NCI-H345 treated with DMSO at 0.1 percent for 48 hours (cell line): Measurements from ENCODE around the gene TRANK1.
"Not testable (repeated sequence)": the region's sequence is repeated elsewhere in the genome, so short reads cannot be mapped to it uniquely, and the experiment has no call there.

Experiments
- DNase-seq: peaks from one replicate; lab custom pipeline; 2025; ENCODE audit not compliant: unreplicated experiment; lab: John Stamatoyannopoulos, UW

The TRANK1 gene

GRCh38 chr3:36920884-36921567, 23.8 kb downstream of the TRANK1 start:
- DNase-seq, result no peak

DNA sequence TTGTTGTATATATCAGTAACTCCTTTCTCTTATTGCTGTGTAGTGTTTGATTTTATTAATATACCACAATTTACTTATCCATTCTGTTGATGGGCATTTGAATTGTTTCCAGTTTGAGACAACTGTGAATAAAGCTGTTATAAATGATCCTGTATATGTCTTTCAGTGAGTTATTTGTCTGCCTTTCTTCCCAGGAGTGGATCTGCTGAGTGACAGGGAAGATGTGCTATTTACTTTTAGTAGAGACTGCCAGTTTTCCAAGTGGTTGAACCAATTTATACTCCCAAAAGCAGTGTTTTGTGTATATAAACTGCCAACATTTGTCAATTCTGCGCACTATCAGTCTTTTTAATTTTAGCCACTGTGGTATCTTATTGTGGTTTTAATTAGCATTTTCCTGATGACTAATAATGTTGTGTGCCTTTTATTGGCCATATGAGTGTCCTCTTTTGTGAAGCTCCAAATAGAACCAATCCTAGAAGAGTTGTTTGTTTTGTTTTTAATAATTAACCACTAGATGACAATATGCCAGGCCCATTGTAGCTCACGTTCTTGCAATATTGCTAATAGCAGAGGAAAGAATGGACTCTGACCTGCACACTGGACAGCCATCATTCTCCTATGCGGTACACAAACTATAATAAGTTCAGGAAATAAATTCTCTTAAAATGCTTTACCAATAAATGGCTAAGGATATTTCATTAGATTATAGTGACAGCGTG, 25.3 kb downstream of the TRANK1 start:
- DNase-seq, result no peak

DNA sequence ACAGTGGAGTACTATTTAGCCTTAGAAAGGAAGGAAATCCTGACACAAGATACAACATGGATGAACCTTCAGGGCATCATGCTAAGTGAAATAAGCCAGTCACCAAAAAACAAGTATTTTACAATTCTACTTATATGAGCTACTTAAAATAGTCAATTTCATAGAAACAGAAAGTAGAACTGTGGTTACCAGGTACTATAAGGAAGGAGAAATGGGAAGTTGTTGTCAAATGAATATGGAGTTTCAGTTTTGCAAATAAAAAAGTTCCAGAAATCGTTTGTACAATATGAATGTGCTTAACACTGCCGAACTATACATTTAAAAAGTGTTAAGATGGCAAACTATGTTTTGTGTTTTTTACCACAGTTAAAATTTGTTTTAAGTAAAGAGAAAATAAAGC, 26.8 kb downstream of the TRANK1 start:
- no peak for DNase-seq

GRCh38 chr3:36911990-36912804, 32.7 kb downstream of the TRANK1 start:
- no peak for DNase-seq

GRCh38 chr3:36909666-36910065, 35.2 kb downstream of the TRANK1 start:
- no peak for DNase-seq

DNA sequence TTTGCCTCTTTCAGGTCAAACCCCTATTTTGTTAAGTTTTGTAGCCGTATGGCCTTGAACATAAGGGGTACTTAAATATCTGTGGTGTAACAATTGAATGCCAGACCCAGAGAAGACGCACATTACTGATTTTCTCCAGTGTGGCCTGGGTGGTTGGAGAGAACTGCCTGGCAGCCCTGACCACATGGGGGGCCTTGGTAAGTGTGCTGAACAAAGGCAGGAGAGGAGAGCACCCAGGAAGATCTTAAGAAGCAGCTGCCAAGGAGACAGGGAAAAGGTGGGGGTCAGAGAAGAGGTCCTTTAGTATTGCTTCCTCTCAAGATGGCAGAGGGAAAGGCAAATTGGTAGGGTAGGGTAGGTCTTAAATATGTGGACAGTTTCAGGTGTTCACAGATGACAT, 35.7 kb downstream of the TRANK1 start:
- DNase-seq, result no peak

DNA sequence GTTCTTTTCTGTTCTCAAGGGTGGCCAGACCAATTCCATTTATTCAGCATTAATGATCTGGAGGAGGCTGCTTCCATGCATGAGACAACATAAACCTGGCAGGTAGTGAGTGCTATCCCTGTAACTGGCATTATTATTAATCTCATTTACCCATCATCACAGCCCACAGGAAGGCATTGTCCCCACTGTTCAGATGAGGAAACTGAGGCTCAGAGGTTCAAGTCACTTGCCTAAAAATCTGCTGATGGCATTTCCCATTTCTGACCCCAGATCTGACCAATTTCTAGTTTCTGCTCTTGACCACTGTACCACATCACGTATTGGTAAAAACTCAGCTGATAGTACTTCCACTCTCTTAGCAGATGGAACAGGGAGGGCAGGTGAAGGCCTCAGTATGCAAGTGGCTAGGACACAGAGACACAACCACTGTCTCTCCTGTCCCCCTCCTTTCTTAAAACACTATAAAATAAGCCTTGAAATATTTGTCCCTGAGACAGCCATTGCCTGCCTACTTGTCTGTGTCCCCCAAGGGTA, 36.1 kb downstream of the TRANK1 start:
- DNase-seq, result no peak

DNA sequence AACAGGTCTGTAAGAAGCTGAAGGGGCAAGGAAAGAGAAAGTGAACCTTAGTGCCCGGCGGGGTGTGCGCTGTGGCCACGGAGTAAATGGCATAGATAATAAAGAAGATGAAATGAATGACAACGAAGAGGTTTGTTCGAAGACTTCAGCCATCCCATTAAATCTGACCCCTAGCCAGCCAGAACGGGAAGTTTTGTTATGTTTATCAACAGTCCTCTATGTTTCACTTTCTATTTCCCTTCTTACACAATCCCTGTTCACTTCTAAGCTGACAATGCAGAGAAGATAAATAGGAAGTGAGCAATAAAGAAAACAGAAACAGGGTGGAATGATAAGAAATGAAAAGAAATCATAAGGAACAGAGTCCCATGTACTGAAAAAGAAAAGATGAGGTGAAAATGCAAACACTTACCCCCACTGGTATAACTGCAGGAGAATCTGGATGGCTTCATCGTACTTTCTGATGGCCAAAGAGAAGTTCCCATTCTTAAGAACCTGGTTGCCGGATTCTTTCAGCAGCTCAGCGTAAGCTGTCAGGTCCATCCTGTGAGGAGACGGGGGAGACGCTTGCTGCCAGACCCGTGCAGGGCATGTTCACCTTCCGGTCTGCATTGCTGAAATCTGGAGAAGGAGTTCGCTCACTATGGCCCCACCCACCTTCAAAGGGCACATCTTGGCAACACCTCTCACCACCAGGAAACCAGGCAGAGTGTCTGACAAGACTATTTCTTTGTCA, 36.8 kb downstream of the TRANK1 start:
- DNase-seq, result no peak

GRCh38 chr3:36906504-36907149, 38.2 kb downstream of the TRANK1 start:
- no peak for DNase-seq

DNA sequence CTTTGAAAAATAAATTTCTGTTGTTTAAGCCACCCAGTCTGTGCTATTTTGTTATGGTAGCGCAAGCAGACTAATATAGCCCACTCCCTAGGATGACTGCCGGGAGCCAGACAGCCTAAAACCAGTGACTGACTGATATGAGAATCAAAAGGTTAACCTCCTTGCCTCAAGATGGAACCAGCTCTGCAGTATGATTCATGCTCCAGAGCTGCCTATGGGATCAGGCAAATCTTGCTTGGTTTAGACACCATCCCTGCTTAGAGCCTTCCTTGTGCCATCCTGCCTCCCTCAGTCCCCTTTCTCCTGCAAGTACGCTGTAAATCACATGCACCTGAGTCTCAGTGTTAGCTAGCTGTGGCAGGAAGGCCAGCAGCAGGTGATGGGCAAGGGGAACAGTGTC, 39.3 kb downstream of the TRANK1 start:
- DNase-seq, result no peak

GRCh38 chr3:36904641-36905040, 40.2 kb downstream of the TRANK1 start:
- no peak for DNase-seq

DNA sequence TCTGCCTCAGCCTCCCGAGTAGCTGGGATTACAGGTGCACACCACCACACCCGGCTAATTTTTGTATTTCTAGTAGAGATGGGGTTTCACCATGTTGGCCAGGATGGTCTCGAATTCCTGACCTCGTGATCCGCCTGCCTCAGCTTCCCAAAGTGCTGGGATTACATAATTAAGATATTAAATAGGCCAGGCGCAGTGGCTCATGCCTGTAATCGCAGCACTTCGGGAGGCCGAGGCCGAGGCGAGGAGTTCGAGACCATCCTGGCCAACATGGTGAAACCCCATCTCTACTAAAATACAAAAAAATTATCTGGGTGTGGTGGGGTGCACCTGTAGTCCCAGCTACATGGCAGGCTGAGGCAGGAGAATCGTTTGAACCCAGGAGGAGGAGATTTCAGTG, 40.8 kb downstream of the TRANK1 start:
- DNase-seq, result not testable (repeated sequence)

- no peak for DNase-seq
Observed at GRCh38 chr3:36903119-36903882, 41.6 kb downstream of the TRANK1 start.

GRCh38 chr3:36901588-36901987, 43.3 kb downstream of the TRANK1 start:
- no peak for DNase-seq

DNA sequence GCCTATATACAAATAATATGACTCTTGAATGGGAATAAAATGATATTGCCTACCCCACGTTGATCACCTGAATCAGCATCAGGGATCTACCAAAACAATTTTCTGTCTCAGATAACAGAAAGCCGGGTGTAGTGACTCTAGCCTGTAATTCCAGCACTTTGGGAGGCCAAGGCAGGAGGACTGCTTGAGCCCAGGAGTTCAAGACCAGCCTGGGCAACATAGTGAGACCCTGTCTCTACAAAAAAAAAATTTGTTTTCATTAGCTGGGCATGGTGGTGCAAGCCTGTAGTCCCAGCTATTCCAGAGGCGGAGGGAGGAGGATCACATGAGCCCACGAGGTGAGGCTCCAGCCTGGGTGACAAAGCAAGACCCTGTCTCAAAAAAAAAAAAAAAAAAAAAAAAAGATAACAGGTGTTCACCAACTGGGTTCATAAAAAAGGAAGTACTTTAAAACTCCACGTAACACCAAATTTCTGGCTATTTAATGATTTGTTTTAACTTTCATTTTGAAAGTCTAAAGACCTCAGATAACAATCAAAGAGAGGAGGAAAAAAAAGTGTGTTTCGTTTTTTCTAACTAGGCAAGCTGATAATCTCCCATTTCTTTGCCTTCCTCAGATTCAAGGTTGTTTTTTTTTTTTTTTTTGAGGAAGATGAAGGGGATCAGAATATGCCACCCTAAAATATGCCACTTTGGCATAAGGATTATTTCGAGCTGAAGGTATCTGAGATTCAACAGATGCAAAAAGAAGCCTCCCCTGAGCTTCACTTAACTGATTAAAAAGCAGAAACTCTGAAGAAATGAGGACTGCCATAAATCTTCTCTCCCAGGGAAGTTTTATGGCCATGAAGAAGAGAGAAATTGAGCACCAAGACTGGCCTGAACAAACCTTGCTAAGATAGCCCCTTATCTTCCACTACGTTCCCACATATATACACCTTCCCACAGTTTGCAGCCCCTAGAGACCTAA, 44.1 kb downstream of the TRANK1 start:
- no peak for DNase-seq

DNA sequence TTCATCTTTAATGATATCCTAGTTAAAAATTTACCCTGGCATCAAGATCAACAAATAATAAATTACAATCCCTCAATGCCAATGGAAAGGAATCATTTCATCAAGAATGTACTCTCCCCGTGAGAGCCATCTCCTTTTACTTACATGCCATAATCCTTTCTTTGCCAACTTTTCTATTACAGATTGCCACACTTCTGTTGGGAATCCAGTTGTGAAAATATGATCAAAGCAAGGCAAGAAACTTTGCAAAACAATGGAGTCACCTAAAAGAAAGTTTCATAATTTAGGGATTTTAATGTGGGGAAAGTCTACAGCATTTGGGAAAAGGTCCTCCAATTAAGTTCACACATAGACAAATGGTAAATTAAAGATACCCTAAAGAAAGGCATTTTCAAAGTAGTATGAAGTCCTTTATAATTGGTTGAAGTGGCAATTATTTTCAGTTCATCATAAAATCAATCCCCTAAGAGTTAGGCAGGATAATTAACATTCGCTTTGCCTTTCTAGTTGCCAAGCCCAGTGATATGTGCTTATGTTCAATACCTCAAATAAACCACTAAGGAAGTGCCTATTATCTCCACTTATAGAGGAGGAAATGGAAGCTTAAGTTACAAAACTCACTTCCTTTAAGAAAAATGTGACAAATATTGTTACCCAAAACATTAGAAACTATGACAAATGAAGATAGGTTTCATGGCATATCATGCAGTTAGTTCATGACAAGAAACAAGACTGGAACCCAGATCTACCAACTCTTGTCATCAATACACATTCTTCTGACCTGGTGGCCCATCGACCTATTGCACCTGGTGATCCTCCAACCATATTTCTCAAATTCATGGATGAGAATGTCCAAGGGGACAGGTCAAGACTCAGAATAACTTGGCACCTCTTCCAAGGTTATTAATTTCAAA, 49.1 kb downstream of the TRANK1 start:
- no peak for DNase-seq

DNA sequence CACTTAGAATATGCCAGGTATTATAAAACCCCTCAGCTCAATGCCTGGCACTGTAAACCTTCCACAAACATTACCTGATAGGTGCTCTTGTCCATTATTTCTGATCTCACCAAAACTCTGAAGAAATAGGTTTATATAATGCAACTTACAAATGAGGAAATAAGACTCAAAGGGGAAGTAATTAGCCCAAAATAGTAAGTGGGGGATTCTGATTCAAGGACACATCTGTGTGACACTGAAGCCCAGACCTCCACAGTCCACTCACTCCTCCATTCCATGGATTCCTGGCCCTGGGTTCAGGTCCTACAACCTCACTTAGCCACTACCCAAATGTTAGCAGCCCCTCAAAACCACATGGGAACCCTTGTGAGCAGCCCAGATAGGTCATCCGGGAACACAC, 49.9 kb downstream of the TRANK1 start:
- no peak for DNase-seq

GRCh38 chr3:36893826-36894225, 51.0 kb downstream of the TRANK1 start:
- no peak for DNase-seq
